Measurements from ENCODE around the gene RACK1.

- TF ChIP-seq YY1 (IDR thresholded peaks at IDR 0.05; ENCODE audit: insufficient read depth, insufficient read length) = no peak
- TF ChIP-seq SUZ12 (IDR thresholded peaks at IDR 0.05; ENCODE audit: extremely low read depth, insufficient read depth, insufficient read length) = no peak
- TF ChIP-seq ZNF274 (IDR thresholded peaks at IDR 0.05; ENCODE audit: low read depth, low read length) = no peak
Measured at GRCh38 chr5:181220178-181220515, 23.6 kb downstream of the RACK1 start.
